CD8-positive, alpha-beta memory T cell (primary cell): ENCODE measurements around the gene LGALS14. TPM values are rescaled to one million over a fixed set of nuclear protein-coding genes. Genes with fewer than 3 reads are reported as not detected.
"Not testable (repeated sequence)": the region's sequence is repeated elsewhere in the genome, so short reads cannot be mapped to it uniquely, and the experiment has no call there.

Experiments used
- CTCF ChIA-PET: fragments of 350-600 bp; sonication (Branson Sonifier 250); formaldehyde crosslinking; loops from one replicate; lab custom pipeline; 2021; ENCODE audit warnings: antibody characterized with exemption; lab: Charles Lee
- POLR2A ChIA-PET: fragments of 350-600 bp; sonication (Branson Sonifier 250); formaldehyde crosslinking; loops from one replicate; lab custom pipeline; 2021; ENCODE audit warnings: antibody characterized with exemption; lab: Charles Lee
- DNase-seq, 5 donors: peaks; one replicate each; pipeline versions ENCODE4 v3.0.0 to v3.0.0-alpha.2; 2020 to 2022; ENCODE audit warnings: mixed read lengths in 1 of 5
- H3K27ac ChIP-seq: one replicate; pipeline ENCODE4 v1.7.0; 2013; ENCODE audit warnings: low read depth, mild to moderate bottlenecking, low read length, moderate library complexity
- H3K27me3 ChIP-seq: 2 replicates; pipeline ENCODE4 v1.7.0; 2013; ENCODE audit warnings: low read length, mild to moderate bottlenecking; ENCODE audit not compliant: insufficient read depth, poor library complexity, severe bottlenecking
- H3K36me3 ChIP-seq: 2 replicates; pipeline ENCODE4 v1.7.0; 2013; ENCODE audit warnings: mild to moderate bottlenecking, low read length, moderate library complexity; ENCODE audit not compliant: insufficient read depth
- H3K4me1 ChIP-seq: 2 replicates; pipeline ENCODE4 v1.7.0; 2013; ENCODE audit warnings: mild to moderate bottlenecking, low read length, moderate library complexity; ENCODE audit not compliant: insufficient read depth
- H3K4me3 ChIP-seq: 2 replicates; pipeline ENCODE4 v1.7.0; 2013; ENCODE audit warnings: mild to moderate bottlenecking, low read length
- H3K9me3 ChIP-seq: 2 replicates; pipeline ENCODE4 v1.7.0; 2013; ENCODE audit warnings: mild to moderate bottlenecking, low read length
- H3K27ac Mint-ChIP-seq, 8 donors: one replicate each; pipeline ENCODE4 v1.8.0; 2020 to 2021; ENCODE audit warnings: mixed read lengths in 8 of 8, mild to moderate bottlenecking in 6 of 8, inconsistent platforms in 3 of 8, moderate library complexity in 3 of 8
- H3K27me3 Mint-ChIP-seq, 2 donors: one replicate each; pipeline ENCODE4 v1.8.0; 2020 to 2021; ENCODE audit warnings: mixed read lengths in 2 of 2, mild to moderate bottlenecking in 1 of 2, moderate library complexity in 1 of 2
- H3K36me3 Mint-ChIP-seq, 3 donors: one replicate each; pipeline ENCODE4 v1.8.0; 2020 to 2021; ENCODE audit warnings: mixed read lengths in 3 of 3, inconsistent platforms in 1 of 3, mild to moderate bottlenecking in 1 of 3
- H3K4me1 Mint-ChIP-seq, 3 donors: one replicate each; pipeline ENCODE4 v1.8.0; 2020 to 2021; ENCODE audit warnings: mixed read lengths in 3 of 3, inconsistent platforms in 1 of 3, mild to moderate bottlenecking in 1 of 3
- H3K4me3 Mint-ChIP-seq, 7 donors: one replicate each; pipeline ENCODE4 v1.8.0; 2020 to 2021; ENCODE audit warnings: mixed read lengths in 7 of 7, mild to moderate bottlenecking in 6 of 7, moderate library complexity in 4 of 7, inconsistent platforms in 2 of 7
- H3K9me3 Mint-ChIP-seq, 5 donors: one replicate each; pipeline ENCODE4 v1.8.0; 2020 to 2022; ENCODE audit warnings: mixed read lengths in 5 of 5, mild to moderate bottlenecking in 3 of 5, moderate library complexity in 2 of 5, inconsistent platforms in 1 of 5
- polyA plus RNA-seq: library from polyadenylated mRNA; unstranded; fragments of 300-500 nt; fragmentation: Illumina TruSeq; gene quantifications from one replicate; pipeline ENCODE4 v1.2.3, GENCODE V29; 2021
- total RNA-seq, 2 experiments: library from RNA; stranded (reverse); gene quantifications; one replicate each; pipeline ENCODE4 v1.2.3, GENCODE V29; 2021

Gene LGALS14
- total and polyA plus RNA-seq, 3 experiments from 2014 or later: not detected

DNA sequence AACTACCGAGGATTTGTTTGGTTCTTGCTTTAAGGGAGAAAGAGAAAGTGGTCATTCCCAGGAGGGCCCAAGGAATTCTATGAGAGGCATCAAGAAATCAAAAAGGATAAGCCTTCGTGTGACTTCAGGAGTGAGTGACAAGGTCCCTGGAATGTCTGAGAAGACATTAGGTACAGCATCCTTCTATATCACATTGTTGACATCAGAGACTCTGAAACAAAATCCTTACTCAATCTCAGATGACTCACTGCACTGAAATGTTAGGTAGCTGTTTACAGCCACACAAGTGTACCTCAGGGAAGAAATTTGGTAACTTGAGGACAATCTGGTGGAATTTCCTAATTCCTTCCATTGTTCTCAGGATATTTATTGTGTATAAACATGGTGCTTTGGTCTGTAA, 7.9 kb upstream of the LGALS14 start:
- no peaks in the 10 kb centered on the region for H3K4me1 ChIP-seq
- H3K36me3 ChIP-seq: no peaks in the 10 kb centered on the region
- DNase-seq: no peak
- H3K4me3 ChIP-seq: no peak overlapping the region
- no peaks in the 10 kb centered on the region for H3K9me3 ChIP-seq
- Mint-ChIP-seq H3K27ac (no peak overlapping the region), H3K36me3 (no peaks in the 10 kb centered on the region), H3K4me1 (no peaks in the 10 kb centered on the region), H3K27me3 (peaks cover 9 to 83% of the 10 kb centered on the region in 2 donors), H3K4me3 (no peak overlapping the region), H3K9me3 (no peaks in the 10 kb centered on the region)
- ChIA-PET CTCF (no interaction called here), POLR2A (no interaction called here)
- peaks cover 7% of the 10 kb centered on the region for H3K27me3 ChIP-seq
- no peak overlapping the region for H3K27ac ChIP-seq

- H3K27ac Mint-ChIP-seq: peak overlapping the region in 1 of 8 donors; percentile 30
- no peaks in the 10 kb centered on the region for H3K9me3 ChIP-seq
- no peak overlapping the region for H3K4me3 ChIP-seq
- no peak overlapping the region for H3K4me3 Mint-ChIP-seq
- no peaks in the 10 kb centered on the region for H3K36me3 ChIP-seq
- ChIA-PET CTCF (no interaction called here), POLR2A (no interaction called here)
- peaks cover 7% of the 10 kb centered on the region for H3K27me3 ChIP-seq
- no peaks in the 10 kb centered on the region for H3K4me1 Mint-ChIP-seq
- no peaks in the 10 kb centered on the region for H3K36me3 Mint-ChIP-seq
- no peak overlapping the region for H3K27ac ChIP-seq
- no peaks in the 10 kb centered on the region for H3K9me3 Mint-ChIP-seq
- DNase-seq: no peak
- H3K4me1 ChIP-seq: no peaks in the 10 kb centered on the region
- peaks cover 9 to 77% of the 10 kb centered on the region in 2 donors for H3K27me3 Mint-ChIP-seq
These were observed 5.7 kb upstream of the LGALS14 start for GRCh38 chr19:39698535-39698934.

DNA sequence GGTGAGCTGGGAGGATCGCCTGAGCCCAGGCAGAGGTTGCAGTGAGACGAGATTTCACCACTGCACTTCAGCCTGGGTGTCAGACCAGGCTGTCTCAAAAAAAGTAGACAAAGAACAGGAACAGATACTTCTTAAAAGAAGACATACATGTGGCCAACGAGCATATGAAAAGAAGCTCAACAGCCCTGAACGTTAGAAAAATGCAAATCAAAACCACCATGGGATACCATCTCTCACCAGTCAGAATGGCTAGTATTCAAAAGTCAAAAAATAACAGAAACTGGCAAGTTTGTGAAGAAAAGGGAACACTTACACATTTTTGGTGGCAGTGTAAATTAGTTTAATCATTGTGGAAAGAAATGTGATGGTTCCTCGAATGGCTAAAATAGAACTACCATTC, 3.0 kb upstream of the LGALS14 start:
- Mint-ChIP-seq H3K27ac (no peak overlapping the region), H3K36me3 (no peaks in the 10 kb centered on the region), H3K9me3 (no peaks in the 10 kb centered on the region), H3K4me1 (peaks cover 8 to 22% (median 17%) of the 10 kb centered on the region in 3 donors), H3K27me3 (peaks cover 8 to 57% of the 10 kb centered on the region in 2 donors), H3K4me3 (no peak overlapping the region)
- ChIA-PET CTCF (no interaction called here), POLR2A (no interaction called here)
- Histone ChIP-seq H3K27me3 (no peaks in the 10 kb centered on the region), H3K36me3 (no peaks in the 10 kb centered on the region), H3K27ac (no peak overlapping the region), H3K4me1 (peaks cover 13% of the 10 kb centered on the region), H3K4me3 (no peak overlapping the region), H3K9me3 (no peaks in the 10 kb centered on the region)
- DNase-seq: no peak

DNA sequence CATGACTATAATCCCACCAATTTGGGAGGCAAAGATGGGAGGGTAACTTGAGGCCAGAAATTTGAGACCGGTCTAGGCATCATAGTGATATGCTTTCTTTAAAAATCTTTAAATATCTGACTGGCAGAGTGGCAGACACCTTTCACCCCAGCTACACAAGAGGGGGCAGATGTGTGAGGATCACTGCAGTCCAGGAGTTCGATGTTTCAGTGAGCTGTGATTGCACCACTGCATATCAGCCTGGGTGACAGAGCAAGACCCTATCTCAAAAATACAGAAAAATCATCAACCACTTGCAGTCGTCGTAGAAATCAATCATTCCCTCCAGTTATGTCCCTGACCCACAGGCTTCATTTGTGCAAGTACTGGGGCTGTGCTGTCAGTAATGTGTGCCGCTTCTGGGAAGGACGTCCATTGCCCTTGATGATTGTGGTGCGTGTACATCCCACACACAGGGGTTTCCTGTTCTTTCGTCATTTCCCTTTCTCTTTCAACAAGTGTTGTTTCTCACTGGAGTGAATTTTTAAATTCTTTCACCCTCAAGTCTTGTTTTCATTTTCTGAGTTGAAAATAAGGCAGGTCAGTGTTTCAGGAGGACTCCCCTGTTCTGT, 1.4 kb downstream of the LGALS14 start:
- Histone ChIP-seq H3K9me3 (no peaks in the 10 kb centered on the region), H3K4me1 (peaks cover 31% of the 10 kb centered on the region), H3K27me3 (no peaks in the 10 kb centered on the region), H3K27ac (no peak overlapping the region), H3K4me3 (no peak overlapping the region), H3K36me3 (no peaks in the 10 kb centered on the region)
- ChIA-PET CTCF (no interaction called here), POLR2A (no interaction called here)
- no peak for DNase-seq
- H3K4me1 Mint-ChIP-seq: peaks cover 8 to 30% (median 24%) of the 10 kb centered on the region in 3 donors
- peak overlapping the region in 3 of 7 donors; percentile 13 to 60 (median 29) for H3K4me3 Mint-ChIP-seq
- peaks cover 5 to 17% of the 10 kb centered on the region in 2 donors for H3K27me3 Mint-ChIP-seq
- no peaks in the 10 kb centered on the region for H3K36me3 Mint-ChIP-seq
- H3K27ac Mint-ChIP-seq: peak overlapping the region in 4 of 8 donors; percentile 12 to 83 (median 48)
- H3K9me3 Mint-ChIP-seq: no peaks in the 10 kb centered on the region

GRCh38 chr19:39708594-39708993, 4.3 kb downstream of the LGALS14 start:
- no peak for DNase-seq
- Mint-ChIP-seq H3K9me3 (peaks cover 0 to 5% (median 3%) of the 10 kb centered on the region in 5 donors), H3K4me3 (no peak overlapping the region), H3K36me3 (no peaks in the 10 kb centered on the region), H3K4me1 (peaks cover 8 to 32% (median 24%) of the 10 kb centered on the region in 3 donors), H3K27me3 (peaks cover 3 to 7% of the 10 kb centered on the region in 2 donors), H3K27ac (no peak overlapping the region)
- no peak overlapping the region for H3K27ac ChIP-seq
- no peaks in the 10 kb centered on the region for H3K36me3 ChIP-seq
- no peaks in the 10 kb centered on the region for H3K27me3 ChIP-seq
- H3K9me3 ChIP-seq: no peaks in the 10 kb centered on the region
- no peak overlapping the region for H3K4me3 ChIP-seq
- CTCF ChIA-PET: no interaction called here
- POLR2A ChIA-PET: no interaction called here
- H3K4me1 ChIP-seq: peaks cover 33% of the 10 kb centered on the region

DNA sequence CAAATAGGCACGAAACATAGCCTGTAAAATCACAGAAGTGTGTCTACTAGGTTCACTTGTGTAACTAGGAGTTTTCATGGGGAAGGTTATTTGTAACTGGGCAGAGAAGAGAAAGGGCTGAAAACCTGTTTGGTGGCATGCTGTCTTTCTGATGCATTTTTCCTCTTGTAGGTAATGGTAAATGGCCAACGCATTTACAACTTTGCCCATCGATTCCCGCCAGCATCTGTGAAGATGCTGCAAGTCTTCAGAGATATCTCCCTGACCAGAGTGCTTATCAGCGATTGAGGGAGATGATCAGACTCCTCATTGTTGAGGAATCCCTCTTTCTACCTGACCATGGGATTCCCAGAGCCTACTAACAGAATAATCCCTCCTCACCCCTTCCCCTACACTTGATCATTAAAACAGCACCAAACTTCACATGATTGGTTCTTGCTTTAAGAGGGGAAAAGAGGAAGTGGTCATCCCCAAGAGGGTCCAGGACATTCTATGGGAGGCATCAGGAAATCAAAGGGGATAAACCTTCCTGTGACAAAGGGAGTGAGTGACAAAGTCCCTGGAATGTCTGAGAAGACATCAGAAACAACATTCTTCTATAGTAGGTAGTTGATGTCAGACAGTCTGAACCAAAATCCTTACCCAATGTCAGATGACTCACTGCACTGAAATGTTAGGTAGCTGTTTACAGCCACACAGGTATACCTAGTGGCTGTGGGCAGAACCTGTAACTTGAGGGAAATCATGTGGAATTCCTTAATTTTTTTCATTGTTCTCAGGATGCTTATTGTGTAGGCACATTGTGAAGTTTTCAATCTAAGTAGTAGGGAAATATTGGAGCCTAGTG, 5.0 kb downstream of the LGALS14 start:
- ChIA-PET POLR2A (no interaction called here), CTCF (no interaction called here)
- Histone ChIP-seq H3K36me3 (no peaks in the 10 kb centered on the region), H3K9me3 (no peaks in the 10 kb centered on the region), H3K27ac (no peak overlapping the region), H3K4me3 (no peak overlapping the region), H3K27me3 (no peaks in the 10 kb centered on the region), H3K4me1 (peaks cover 33% of the 10 kb centered on the region)
- Mint-ChIP-seq H3K4me3 (no peak overlapping the region), H3K9me3 (peaks cover 0 to 5% (median 3%) of the 10 kb centered on the region in 5 donors), H3K27me3 (peaks cover 3 to 8% of the 10 kb centered on the region in 2 donors), H3K4me1 (peaks cover 8 to 30% (median 24%) of the 10 kb centered on the region in 3 donors), H3K36me3 (no peaks in the 10 kb centered on the region), H3K27ac (no peak overlapping the region)
- DNase-seq: no peak

- no peaks in the 10 kb centered on the region for H3K27me3 ChIP-seq
- H3K27ac ChIP-seq: no peak overlapping the region
- Mint-ChIP-seq H3K27me3 (peaks cover 6 to 11% of the 10 kb centered on the region in 2 donors), H3K4me3 (no peak overlapping the region), H3K4me1 (peaks cover 6 to 19% (median 15%) of the 10 kb centered on the region in 3 donors), H3K27ac (no peak overlapping the region), H3K36me3 (peaks cover 0 to 1% (median 0%) of the 10 kb centered on the region in 3 donors), H3K9me3 (peaks cover 0 to 6% (median 5%) of the 10 kb centered on the region in 5 donors)
- no peak for DNase-seq
- ChIA-PET CTCF (no interaction called here), POLR2A (no interaction called here)
- H3K9me3 ChIP-seq: no peaks in the 10 kb centered on the region
- H3K36me3 ChIP-seq: no peaks in the 10 kb centered on the region
- no peak overlapping the region for H3K4me3 ChIP-seq
- peaks cover 29% of the 10 kb centered on the region for H3K4me1 ChIP-seq
These were observed 6.1 kb downstream of the LGALS14 start for GRCh38 chr19:39710333-39710890.

GRCh38 chr19:39720144-39720543, 15.9 kb downstream of the LGALS14 start:
- H3K36me3 ChIP-seq, H3K27ac ChIP-seq, H3K4me3 Mint-ChIP-seq, H3K27me3 ChIP-seq, H3K4me1 Mint-ChIP-seq, H3K4me3 ChIP-seq, DNase-seq, H3K27ac Mint-ChIP-seq, POLR2A ChIA-PET, H3K9me3 ChIP-seq, H3K36me3 Mint-ChIP-seq, H3K4me1 ChIP-seq, CTCF ChIA-PET: not testable (repeated sequence)
- Mint-ChIP-seq H3K9me3 (peaks cover 0 to 11% (median under 1%) of the 10 kb centered on the region in 5 donors), H3K27me3 (peaks cover 23 to 68% of the 10 kb centered on the region in 2 donors)
